Metanephros (tissue), 2 donors: ENCODE results near the gene CST4. TPM values are rescaled to one million over a fixed set of nuclear protein-coding genes. Genes with fewer than 3 reads are reported as not detected.

Source experiments
- small RNA-seq: library from RNA; depleted of rRNA; stranded (forward); fragments of <200 nt; gene quantifications from one replicate; pipeline ENCODE3, GENCODE V24; 2014; ENCODE audit warnings: low replicate concordance
- total RNA-seq: library from RNA; depleted of rRNA; stranded (reverse); fragments of >200 nt; gene quantifications from one replicate; pipeline ENCODE4 v1.2.3, GENCODE V29; 2014

Gene CST4, protein sequence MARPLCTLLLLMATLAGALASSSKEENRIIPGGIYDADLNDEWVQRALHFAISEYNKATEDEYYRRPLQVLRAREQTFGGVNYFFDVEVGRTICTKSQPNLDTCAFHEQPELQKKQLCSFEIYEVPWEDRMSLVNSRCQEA
- total RNA-seq = not detected

DNA sequence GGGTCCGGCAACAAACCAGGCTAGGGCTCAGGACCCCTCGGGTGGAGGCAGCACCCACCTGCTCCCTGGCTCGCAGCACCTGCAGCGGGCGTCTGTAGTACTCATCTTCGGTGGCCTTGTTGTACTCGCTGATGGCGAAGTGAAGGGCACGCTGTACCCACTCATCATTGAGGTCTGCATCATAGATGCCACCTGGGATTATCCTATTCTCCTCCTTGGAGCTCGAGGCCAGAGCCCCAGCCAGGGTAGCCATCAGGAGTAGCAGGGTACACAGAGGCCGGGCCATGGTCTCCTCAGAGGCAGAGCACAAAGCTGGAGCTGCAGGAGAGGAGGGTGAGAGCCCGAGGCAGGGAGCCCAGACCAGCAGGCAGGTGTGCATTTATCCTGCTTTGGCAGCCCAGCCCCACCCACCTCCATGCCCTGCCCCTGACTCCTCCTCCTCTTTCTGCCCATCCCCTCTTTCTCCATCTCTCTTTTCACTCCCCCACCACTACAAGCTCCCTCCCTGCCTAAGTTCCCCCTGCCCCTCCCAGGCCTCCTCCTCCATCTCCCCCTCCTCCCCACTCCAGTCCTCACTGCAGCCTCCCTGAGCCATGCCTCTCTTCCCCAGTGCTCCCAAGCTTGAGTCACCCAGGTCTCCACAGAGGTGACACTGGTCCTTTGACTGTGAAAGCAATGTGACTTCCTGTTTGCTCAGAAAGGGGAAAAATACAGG, at the start of gene CST4:
Gene CST4, minus strand, starts transcription at position 355 of the 715 bp plus-strand sequence. Its CDS starts 69 bp downstream, at position 286.

DNA sequence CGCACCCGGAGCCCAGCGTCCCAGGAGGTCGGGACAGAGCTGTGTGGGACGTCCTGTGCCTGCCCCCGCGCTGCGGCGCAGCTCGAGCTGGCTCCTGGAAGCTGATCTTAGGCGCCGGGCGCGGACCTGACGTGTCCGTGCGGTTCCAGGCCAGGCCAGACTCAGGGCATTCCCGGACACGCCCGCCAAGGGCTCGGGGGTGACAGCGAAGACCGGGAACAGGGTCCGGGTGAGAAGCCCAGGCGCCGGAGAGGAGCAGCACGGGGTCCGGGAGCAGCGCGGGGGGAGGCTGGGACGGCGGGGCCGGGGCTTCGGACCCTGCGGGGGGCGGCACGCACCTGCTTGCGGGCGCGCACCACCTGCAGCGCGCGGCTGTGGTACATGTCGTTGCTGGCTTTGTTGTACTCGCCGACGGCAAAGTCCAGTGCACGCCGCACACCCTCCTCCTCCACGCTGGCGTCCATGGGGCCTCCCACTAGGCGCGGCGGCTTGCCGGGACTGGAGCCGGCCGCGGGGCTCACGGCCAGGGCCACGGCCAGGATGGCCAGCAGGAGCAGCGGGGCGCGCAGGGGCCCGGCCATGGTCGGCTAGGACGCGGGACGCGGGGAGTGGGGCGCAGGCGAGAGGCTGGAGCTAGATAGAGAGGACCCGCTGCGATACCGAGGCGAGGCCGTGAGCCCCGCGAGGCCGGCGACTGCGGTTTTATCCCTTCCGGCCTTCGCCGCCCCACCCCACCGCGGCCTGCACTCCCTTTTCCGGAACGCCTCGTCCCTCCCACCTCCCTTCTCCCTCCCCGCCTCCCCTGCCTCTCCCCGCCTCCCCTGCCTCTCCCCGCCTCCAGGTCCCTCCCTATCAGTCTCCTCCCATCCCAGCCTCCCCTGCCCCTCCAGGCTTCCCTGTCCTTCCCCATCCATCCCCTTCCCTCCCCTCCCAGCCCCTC, 51.3 kb downstream of the CST4 start, which contains the start of gene CST3:
Gene CST3, minus strand, starts transcription at position 674 of the 940 bp plus-strand sequence. Its CDS starts 93 bp downstream, at position 581.

Small RNA genes within 50 kb of the gene (small RNA-seq; reads per million reads assigned to genes)
- gene CST2P1 = not detected

Other genes starting within 250 kb of the CST4 start
- gene CSTL1, start 249.4 kb downstream of the CST4 start, total RNA-seq = not detected
- not detected for gene CST11, start 236.2 kb downstream of the CST4 start, total RNA-seq
- not detected for gene CST8, start 197.9 kb downstream of the CST4 start, total RNA-seq
- not detected for gene CST9L, start 120.6 kb downstream of the CST4 start, total RNA-seq
- gene CST9, start 83.1 kb downstream of the CST4 start, total RNA-seq = not detected
- 253 TPM for gene CST3, start 51.1 kb downstream of the CST4 start, total RNA-seq
- gene CST1, start 61.9 kb upstream of the CST4 start, total RNA-seq = not detected
- not detected for gene CST2, start 137.7 kb upstream of the CST4 start, total RNA-seq
- not detected for gene CST5, start 190.7 kb upstream of the CST4 start, total RNA-seq